ENCODE data around the gene TRPV2.

DNA sequence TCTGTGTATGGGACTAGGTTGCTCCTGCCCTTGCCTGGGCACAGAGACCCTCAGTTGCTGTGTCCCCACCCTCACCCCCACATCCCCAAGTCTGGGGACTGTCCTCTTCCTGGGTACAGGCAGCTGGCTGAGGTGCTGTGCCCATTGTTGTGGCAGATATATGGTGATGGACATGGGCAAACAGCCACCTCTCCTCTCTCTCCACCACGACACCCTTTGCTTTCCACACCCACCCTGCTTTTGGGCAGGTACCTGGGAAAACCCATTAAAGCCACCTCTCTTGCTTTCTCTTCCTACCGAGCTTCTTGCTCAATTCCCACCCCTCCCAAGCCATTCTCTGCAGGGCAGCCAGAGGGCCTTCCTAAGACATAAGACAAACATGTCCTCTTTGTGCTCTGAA, 21.7 kb downstream of the TRPV2 start:
- TF ChIP-seq, protein P1, sequence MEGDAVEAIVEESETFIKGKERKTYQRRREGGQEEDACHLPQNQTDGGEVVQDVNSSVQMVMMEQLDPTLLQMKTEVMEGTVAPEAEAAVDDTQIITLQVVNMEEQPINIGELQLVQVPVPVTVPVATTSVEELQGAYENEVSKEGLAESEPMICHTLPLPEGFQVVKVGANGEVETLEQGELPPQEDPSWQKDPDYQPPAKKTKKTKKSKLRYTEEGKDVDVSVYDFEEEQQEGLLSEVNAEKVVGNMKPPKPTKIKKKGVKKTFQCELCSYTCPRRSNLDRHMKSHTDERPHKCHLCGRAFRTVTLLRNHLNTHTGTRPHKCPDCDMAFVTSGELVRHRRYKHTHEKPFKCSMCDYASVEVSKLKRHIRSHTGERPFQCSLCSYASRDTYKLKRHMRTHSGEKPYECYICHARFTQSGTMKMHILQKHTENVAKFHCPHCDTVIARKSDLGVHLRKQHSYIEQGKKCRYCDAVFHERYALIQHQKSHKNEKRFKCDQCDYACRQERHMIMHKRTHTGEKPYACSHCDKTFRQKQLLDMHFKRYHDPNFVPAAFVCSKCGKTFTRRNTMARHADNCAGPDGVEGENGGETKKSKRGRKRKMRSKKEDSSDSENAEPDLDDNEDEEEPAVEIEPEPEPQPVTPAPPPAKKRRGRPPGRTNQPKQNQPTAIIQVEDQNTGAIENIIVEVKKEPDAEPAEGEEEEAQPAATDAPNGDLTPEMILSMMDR (IDR thresholded peaks at IDR 0.05; ENCODE audit: low read depth, low read length): no peak
- TF ChIP-seq POLR2A (IDR thresholded peaks at IDR 0.05; ENCODE audit: extremely low read depth, insufficient read length) (no peak), MYC (IDR thresholded peaks at IDR 0.05; ENCODE audit: low read depth, low read length) (no peak)
- TF ChIP-seq, protein P2, sequence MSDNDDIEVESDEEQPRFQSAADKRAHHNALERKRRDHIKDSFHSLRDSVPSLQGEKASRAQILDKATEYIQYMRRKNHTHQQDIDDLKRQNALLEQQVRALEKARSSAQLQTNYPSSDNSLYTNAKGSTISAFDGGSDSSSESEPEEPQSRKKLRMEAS (IDR thresholded peaks at IDR 0.05; ENCODE audit: low read depth, low read length): no peak

All from NB4 (cell line).